PC-9 (cell line): ENCODE data around the gene SIK3.

Source experiments
- EZH2 ChIP-seq: fragments of 200-600 bp; sonication (generic); IDR thresholded peaks from 2 replicates; pipeline ENCODE4 v1.8.0; 2017; ENCODE audit warnings: antibody characterized with exemption, low read depth
- TF ChIP-seq, protein P1 (sequence below): fragments of 200-600 bp; sonication (generic); conservative IDR thresholded peaks from 2 replicates; pipeline ENCODE4 v1.6.1; 2017; ENCODE audit warnings: mixed run types, antibody characterized with exemption, mild to moderate bottlenecking, moderate library complexity

DNA sequence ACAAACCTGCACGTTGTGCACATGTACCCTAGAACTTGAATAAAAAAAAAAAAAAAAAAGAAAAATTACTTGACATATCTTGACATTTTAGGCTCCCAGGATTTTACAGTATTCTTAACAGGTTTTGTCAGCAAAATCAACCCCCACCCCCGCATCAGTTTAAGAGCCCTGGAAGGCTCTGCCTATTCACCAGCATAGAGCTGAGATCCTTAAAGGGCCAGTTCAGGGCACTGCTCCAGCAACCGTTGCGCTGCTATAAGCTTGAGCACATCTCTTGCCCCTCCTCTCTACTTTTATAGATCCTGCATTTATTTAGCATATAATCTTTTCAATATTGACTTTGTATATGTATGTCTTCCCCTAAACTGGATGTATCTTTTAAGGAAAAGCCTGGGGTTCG, 45.2 kb upstream of the SIK3 start:
- TF ChIP-seq, protein P1, sequence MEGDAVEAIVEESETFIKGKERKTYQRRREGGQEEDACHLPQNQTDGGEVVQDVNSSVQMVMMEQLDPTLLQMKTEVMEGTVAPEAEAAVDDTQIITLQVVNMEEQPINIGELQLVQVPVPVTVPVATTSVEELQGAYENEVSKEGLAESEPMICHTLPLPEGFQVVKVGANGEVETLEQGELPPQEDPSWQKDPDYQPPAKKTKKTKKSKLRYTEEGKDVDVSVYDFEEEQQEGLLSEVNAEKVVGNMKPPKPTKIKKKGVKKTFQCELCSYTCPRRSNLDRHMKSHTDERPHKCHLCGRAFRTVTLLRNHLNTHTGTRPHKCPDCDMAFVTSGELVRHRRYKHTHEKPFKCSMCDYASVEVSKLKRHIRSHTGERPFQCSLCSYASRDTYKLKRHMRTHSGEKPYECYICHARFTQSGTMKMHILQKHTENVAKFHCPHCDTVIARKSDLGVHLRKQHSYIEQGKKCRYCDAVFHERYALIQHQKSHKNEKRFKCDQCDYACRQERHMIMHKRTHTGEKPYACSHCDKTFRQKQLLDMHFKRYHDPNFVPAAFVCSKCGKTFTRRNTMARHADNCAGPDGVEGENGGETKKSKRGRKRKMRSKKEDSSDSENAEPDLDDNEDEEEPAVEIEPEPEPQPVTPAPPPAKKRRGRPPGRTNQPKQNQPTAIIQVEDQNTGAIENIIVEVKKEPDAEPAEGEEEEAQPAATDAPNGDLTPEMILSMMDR = no peak
- TF ChIP-seq EZH2 = no peak
